ES-I3 (cell line): Measurements from ENCODE around the gene FRMD4A.
"Not testable (repeated sequence)": the region's sequence is repeated elsewhere in the genome, so short reads cannot be mapped to it uniquely, and the experiment has no call there.

Experiments
- H3K36me3 ChIP-seq: 2 replicates; pipeline ENCODE4 v1.6.1; 2013; ENCODE audit warnings: mild to moderate bottlenecking, low read length, control low read depth, moderate library complexity; ENCODE audit not compliant: insufficient read depth
- H3K4me1 ChIP-seq: 2 replicates; pipeline ENCODE4 v1.6.1; 2013; ENCODE audit warnings: mild to moderate bottlenecking, control low read depth, low read length; ENCODE audit not compliant: insufficient read depth
- H3K9ac ChIP-seq: 2 replicates; pipeline ENCODE4 v1.6.1; 2013; ENCODE audit warnings: low read depth, mild to moderate bottlenecking, low read length, moderate library complexity
- H3K9me3 ChIP-seq: 2 replicates; pipeline ENCODE4 v1.6.1; 2013; ENCODE audit warnings: mild to moderate bottlenecking, low read length, moderate library complexity; ENCODE audit not compliant: control insufficient read depth, insufficient read depth

Gene FRMD4A

DNA sequence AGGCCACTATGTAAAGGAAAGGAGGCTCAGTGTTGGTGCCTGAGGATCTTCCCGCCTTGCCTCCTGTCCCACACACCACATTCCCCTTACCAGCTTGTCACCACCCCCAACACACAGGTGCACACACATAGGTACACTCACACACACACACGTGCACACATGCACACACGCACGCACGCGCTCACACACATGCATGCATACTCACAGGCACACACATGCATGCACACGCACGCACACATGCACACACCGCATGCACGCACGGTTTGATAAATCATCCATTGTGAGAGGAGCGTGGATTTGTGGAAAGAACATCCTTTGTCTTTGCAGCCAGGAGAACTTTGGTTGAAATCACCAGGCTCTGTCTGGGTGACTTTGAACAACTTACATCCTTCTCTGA lies 359.8 kb downstream of the FRMD4A start:
- no peaks in the 10 kb centered on the region for H3K9me3 ChIP-seq
- no peaks in the 10 kb centered on the region for H3K36me3 ChIP-seq
- peaks cover 31% of the 10 kb centered on the region for H3K4me1 ChIP-seq
- H3K9ac ChIP-seq = no peak overlapping the region

DNA sequence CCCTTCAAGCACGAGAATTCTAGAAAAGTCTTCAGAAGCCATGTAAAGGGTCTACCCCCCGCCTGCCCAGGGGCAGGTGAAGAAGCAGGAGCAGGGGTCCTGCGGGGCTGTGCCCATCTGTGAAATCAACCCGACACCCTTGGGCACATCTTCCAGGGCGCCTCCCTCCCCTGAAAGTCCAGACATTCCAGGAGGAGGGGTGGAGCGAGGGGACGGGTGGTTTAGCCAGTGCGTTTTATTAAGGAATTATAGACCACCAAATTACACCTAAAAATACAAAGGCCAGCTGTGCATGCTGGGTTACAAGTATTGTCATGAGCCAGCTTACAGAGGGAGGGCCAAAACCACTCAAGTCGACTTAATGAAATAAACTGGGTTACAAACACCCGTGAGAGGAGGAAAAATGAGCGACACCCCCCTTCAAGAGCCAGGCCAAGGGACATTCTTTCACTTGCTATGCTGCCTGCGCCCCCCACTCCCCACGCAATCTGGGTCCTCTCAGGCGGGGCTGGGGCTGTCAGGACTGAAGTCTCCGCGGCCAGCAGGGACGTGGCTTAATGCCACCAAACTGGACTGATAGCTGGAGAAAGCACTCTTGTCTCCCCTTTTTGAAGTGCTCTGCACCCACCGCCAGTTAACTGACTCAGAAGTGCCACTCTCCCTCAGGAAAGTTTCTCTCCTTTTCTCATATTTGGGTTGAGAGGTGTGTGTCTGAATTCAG lies 360.3 kb downstream of the FRMD4A start:
- Histone ChIP-seq H3K36me3 (no peaks in the 10 kb centered on the region), H3K4me1 (peaks cover 31% of the 10 kb centered on the region), H3K9me3 (no peaks in the 10 kb centered on the region), H3K9ac (no peak overlapping the region)

DNA sequence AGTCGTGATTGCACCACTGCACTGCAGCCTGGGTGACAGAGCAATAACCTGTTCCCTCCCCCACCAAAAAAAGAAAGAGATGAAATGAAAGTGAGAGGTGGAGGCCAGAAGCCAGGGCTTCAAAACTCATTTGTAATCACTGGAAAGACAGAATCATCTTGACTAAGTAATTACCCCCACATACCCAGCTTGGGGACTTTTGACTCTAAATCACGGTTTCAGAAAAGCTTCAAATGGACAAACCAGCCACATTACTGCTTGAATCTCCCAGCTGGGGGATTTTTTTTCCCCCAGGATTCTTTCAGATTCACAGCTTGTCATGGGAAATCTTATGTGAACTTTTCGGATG lies 361.0 kb downstream of the FRMD4A start:
- H3K9me3 ChIP-seq = no peaks in the 10 kb centered on the region
- no peaks in the 10 kb centered on the region for H3K36me3 ChIP-seq
- H3K4me1 ChIP-seq = peaks cover 31% of the 10 kb centered on the region
- H3K9ac ChIP-seq = no peak overlapping the region

DNA sequence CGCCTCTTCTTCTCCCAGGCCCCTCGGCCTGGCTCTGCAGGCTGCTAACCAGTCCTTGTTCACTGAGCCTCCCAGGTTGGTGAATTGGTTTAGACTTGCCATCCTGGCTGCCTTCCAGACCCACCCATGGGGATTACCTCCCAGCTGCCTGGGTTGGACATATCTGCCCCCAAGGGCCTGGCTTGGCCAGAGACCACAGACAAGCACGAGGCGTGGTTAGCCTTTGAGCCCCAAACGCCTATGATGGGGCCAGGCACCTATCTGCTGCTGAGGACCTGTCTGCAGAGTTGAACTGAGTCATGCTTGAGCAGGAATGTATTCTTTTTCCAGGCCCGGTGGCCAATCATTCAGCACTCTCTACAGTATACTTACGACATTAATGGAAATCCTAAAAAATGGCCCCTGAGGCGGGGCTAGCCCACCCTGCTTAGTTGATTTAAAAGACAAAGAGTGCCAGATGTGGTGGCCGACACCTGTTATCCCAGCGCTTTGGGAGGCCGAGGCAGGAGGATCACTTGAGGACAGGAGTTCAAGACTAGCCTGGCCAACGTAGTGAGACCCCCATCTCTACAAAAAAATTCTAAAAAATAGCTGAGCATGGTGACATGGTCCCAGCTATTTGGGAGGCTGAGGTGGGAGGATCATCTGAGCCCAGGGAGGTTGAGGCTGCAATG lies 361.5 kb downstream of the FRMD4A start:
- Histone ChIP-seq H3K9me3 (no peaks in the 10 kb centered on the region), H3K4me1 (peaks cover 31% of the 10 kb centered on the region), H3K9ac (no peak overlapping the region), H3K36me3 (no peaks in the 10 kb centered on the region)

DNA sequence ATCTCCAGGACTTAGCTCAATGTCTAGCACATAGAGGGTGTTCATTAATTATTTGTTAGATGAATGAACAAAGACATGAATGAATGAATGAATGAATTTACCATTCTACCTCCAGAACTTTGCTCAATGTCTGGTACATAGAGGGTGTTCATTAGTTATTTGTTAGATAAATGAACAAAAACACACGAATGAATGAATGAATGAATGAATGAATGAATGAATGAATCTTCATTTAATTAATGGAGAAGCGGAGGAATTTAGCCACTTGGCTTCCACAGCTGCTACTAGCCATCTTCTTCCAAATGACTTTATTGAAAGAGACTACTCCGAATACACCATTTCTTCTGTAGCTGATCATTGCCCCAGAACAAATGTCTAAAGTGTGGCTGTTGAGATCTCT lies 368.9 kb downstream of the FRMD4A start:
- H3K4me1 ChIP-seq = peaks cover 33% of the 10 kb centered on the region
- H3K9ac ChIP-seq = no peak overlapping the region
- no peaks in the 10 kb centered on the region for H3K9me3 ChIP-seq
- H3K36me3 ChIP-seq = no peaks in the 10 kb centered on the region

DNA sequence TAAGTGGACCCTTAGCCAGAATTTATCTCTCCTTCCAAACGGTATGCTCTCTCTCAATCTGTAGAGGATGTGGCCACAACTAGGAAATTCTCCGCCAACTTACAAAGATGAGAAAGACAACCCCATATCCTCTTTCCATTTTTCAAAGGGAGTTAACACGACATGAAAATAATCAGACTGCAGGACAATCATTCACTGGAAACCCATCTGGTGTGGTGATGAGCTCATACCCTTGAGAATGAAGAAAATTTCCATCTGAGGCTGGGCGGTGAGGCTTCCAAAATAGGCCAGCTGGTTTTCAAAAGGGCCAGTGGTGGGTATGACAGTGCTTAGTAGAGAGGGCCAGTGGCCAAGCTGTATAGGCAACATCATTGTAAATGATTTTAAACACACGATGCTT lies 369.6 kb downstream of the FRMD4A start:
- H3K36me3 ChIP-seq = no peaks in the 10 kb centered on the region
- peaks cover 38% of the 10 kb centered on the region for H3K4me1 ChIP-seq
- H3K9ac ChIP-seq = no peak overlapping the region
- no peaks in the 10 kb centered on the region for H3K9me3 ChIP-seq

DNA sequence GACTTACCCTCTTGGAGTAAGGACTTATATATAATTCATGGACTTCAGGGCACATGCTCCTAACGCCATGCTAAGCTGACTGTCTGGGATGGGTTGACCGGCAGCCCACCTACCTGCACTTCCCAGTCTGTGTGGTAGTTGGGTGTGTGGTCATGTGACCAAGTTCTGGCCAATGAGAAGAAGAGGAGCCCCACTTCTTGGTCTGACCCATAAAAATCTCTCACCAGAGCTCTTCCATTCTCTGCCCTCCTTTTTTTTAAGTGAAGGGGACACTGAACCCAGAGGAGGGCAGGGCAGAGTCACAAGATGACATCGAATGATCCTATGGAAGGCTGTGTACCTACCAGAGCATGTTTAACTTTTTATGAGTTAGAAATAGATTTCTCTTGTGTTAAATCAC lies 370.1 kb downstream of the FRMD4A start:
- H3K36me3 ChIP-seq = no peaks in the 10 kb centered on the region

DNA sequence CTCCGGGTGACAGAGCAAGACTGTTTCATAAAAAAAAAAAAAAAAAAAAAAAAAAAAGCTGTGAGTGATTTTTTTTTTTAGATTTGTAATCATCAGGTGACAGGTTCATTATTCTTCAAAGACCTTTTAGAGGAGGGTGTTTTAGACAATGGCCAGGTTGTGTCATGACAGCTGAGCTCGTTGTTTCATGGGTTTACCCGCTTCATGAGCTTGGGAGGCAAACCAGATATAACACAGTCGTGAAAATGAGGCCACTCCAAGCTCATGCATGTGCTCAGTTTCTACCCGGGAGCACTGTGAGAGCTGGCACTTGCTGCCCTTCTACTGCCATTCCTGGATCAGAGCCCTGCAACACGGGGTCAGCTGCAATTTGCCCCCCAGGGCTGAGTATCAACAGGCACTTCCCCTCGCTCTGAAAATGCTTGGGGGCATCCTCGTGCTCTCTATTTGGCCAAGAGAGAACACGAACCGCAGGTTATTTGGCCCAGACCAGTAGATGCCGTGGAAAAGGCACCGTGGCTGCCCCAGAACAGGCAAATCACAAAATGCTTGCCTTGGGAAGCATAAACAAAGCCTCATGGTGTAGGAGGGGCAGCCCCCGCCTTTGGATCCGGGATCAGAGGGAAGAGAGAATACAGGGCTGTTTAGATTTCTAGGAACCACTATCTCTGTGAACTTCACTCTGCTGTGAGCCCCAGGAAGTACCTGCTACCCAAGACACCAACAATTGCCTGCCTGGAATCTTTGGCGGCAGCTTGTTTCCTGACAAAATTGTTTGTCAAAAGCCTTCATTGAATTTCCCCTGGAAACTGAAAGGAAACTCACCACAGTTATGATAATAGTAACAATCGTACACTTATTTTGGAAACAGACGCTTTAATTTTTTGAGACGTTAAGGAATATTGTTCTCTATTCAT lies 371.0 kb downstream of the FRMD4A start:
- H3K9ac ChIP-seq = no peak overlapping the region
- no peaks in the 10 kb centered on the region for H3K36me3 ChIP-seq
- H3K4me1 ChIP-seq = peaks cover 38% of the 10 kb centered on the region
- peaks cover 2% of the 10 kb centered on the region; the same call in 1 of the 2 replicates for H3K9me3 ChIP-seq

More for the DNA sequence above, 370.1 kb downstream of the FRMD4A start:
- Histone ChIP-seq H3K9me3 (no peaks in the 10 kb centered on the region), H3K4me1 (peaks cover 38% of the 10 kb centered on the region), H3K9ac (no peak overlapping the region)

DNA sequence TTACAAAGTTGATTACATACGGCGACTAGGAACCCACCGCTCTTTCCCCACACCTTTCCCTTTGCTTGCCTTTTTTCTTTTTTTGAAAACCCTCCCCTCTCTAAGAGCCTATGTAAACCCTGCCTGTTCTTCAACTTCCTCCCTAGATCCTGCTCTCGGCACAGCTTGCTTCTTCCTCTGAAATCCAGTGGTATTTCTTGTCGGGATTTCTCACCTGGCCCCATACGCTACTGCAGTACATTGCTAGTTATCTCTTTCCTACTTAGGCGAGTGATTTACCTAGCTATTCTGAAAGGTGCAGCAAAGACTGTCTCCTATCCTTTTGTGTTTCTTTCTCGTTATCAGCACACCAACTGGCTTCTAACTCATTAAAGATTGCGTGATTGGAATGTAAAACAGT lies 372.9 kb downstream of the FRMD4A start:
- Histone ChIP-seq H3K4me1 (peaks cover 38% of the 10 kb centered on the region), H3K36me3 (no peaks in the 10 kb centered on the region), H3K9me3 (peaks cover 6% of the 10 kb centered on the region), H3K9ac (no peak overlapping the region)

DNA sequence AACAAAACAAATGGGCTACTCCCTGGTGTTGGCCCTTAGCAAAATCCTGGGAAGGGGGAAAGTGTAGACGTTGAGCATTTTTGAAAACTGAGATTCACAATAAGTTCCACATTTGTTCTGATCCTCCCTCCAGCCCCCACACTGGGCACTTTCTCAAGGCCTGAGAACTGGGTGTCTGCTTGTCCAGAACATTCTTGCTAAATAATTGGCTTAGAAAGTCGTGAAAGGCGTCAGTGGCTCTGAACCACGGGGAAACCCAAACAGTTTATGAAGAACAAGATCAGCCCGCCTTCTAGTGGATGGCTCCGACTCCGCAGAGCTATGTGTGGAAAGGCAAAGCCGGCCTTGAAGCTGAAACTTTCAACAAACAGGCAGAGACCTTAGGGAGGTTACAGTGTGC lies 373.9 kb downstream of the FRMD4A start:
- H3K4me1 ChIP-seq = peaks cover 33% of the 10 kb centered on the region
- no peak overlapping the region for H3K9ac ChIP-seq
- peaks cover 6% of the 10 kb centered on the region for H3K9me3 ChIP-seq

DNA sequence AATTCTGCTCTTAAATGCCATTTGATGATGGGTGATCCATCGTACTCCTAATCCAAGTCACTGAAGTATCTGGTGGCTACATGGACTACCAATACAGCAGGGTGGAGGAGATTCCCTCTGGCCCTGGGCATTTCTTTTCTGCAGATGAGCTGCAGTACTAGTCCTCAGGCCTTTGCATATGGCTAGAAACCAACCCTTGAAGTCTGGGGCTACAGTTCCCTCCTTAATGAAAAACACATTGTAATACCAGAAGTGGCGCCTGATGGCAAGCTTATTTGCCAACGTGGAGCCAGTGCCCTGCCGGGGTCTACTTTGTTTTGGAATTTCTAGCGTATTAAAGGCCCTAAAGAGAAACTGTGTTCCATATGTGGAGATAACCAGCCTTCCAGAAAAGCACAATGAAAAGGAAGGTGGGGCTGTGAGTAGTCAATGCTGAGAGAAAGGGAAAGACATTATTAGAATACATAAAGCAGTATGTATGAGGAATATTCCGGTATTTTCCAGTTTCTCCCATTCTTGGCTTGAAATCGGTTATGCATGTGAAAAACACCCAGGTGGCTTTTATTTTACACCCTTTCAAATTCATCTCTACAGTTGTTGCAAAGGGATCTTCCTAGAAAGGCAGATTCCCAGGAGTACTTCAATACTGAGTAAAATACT lies 375.2 kb downstream of the FRMD4A start:
- H3K36me3 ChIP-seq = no peaks in the 10 kb centered on the region
- peaks cover 26% of the 10 kb centered on the region for H3K4me1 ChIP-seq
- H3K9me3 ChIP-seq = peaks cover 6% of the 10 kb centered on the region
- no peak overlapping the region for H3K9ac ChIP-seq

More for the DNA sequence above, 373.9 kb downstream of the FRMD4A start:
- H3K36me3 ChIP-seq = no peaks in the 10 kb centered on the region

DNA sequence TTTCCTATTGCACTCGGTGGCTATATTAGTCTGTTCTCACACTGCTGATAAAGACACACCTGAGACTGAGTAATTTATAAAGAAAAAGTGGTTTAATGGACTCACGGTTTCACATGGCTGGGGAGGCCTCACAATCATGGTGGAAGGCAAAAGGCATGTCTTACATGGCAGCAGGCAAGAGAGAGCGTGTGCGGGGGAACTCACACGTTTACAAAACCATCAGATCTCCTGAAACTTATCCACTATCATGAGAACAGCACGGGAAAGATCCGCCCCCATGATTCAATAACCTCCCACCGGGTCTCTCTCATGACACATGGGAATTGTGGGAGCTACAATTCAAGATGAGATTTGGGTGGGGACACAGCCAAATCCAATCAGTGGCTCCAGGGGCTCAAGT lies 376.5 kb downstream of the FRMD4A start:
- H3K9ac ChIP-seq, H3K9me3 ChIP-seq, H3K36me3 ChIP-seq: not testable (repeated sequence)
- H3K4me1 ChIP-seq = peaks cover 15% of the 10 kb centered on the region; the same call in 1 of the 2 replicates

DNA sequence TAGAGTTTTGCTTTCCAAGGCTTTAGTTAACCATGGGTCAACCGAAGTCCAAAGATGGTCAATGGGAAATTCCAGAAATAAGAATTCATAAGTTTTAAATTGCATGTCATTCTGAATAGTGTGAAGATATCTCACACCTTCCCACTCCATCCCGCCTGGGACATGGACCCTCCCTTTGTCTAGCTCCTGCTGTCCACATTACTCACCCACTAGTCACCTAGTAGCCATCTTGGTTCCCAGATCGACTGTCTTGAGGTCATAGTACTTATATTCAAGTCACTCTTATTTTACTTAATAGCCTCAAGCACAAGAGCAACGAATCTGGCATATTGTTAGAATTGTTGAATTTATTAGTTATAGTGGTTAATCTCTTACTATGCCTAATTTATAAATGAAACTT lies 377.4 kb downstream of the FRMD4A start:
- no peaks in the 10 kb centered on the region for H3K36me3 ChIP-seq
- H3K4me1 ChIP-seq = peaks cover 15% of the 10 kb centered on the region; the same call in 1 of the 2 replicates
- H3K9me3 ChIP-seq = peaks cover 6% of the 10 kb centered on the region
- H3K9ac ChIP-seq = no peak overlapping the region

DNA sequence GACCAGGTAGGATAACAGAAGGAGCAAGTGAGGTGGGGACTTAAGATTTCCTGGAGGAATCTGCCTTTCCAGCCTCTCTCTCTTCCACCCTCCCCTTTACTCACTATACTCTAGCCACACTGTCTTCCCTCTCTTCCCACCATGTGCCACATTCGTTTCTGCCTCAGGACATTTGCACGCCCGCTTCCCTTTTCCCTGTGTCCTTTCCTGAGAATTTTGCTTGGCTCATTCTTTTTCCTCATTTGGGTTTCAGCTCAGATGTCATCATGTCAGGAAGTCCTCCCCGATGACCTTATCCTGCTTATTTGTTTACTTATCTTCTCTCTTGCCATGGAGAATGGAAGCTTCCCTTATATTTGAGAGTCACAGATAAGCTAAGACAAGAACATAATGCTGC lies 380.2 kb downstream of the FRMD4A start:
- peaks cover 6% of the 10 kb centered on the region for H3K9me3 ChIP-seq
- no peaks in the 10 kb centered on the region for H3K36me3 ChIP-seq
- no peak overlapping the region for H3K9ac ChIP-seq
- H3K4me1 ChIP-seq = peaks cover 8% of the 10 kb centered on the region
